ENCODE results near the gene GLI2. TPM values are rescaled to one million over a fixed set of nuclear protein-coding genes. Genes with fewer than 3 reads are reported as not detected.

The GLI2 gene
- total RNA-seq, 1 donor from 2014 or later: 42.9 TPM

GRCh38 chr2:120760446-120761135 lies 24.9 kb downstream of the GLI2 start:
- DNase-seq (ENCODE audit: low read depth): no peak
- TF ChIP-seq CTCF (IDR thresholded peaks at IDR 0.05; ENCODE audit: insufficient read depth, low read depth, low read length) (no peak), EZH2 (IDR thresholded peaks at IDR 0.05; ENCODE audit: insufficient read depth, low read length) (no peak)
- Mint-ChIP-seq H3K36me3 (ENCODE audit: low read depth, unreplicated experiment) (peaks cover 3% of the 10 kb centered on the region), H3K27ac (ENCODE audit: unreplicated experiment) (peak overlapping the region; percentile 36), H3K9me3 (ENCODE audit: unreplicated experiment) (no peaks in the 10 kb centered on the region), H3K27me3 (ENCODE audit: low read depth, unreplicated experiment) (no peaks in the 10 kb centered on the region), H3K4me3 (ENCODE audit: unreplicated experiment) (no peak overlapping the region), H3K4me1 (ENCODE audit: low read depth, unreplicated experiment) (peaks cover 61% of the 10 kb centered on the region)
- Histone ChIP-seq H3K4me3 (ENCODE audit: insufficient read depth, low read depth, low read length) (no peak overlapping the region), H3K9me3 (ENCODE audit: insufficient read depth, low read depth, low read length) (no peaks in the 10 kb centered on the region), H3K9ac (ENCODE audit: low read length) (no peak overlapping the region), H3K27me3 (ENCODE audit: insufficient read depth, low read length) (no peaks in the 10 kb centered on the region), H3K79me2 (ENCODE audit: insufficient read depth, low read length) (peaks cover 100% of the 10 kb centered on the region), H3K4me1 (ENCODE audit: insufficient read depth, low read length) (peaks cover 38% of the 10 kb centered on the region), H2AFZ (ENCODE audit: low read depth, low read length) (no peak overlapping the region), H3K4me2 (ENCODE audit: low read length) (no peak overlapping the region), H4K20me1 (ENCODE audit: insufficient read depth, low read length) (peaks cover 35% of the 10 kb centered on the region), H3K36me3 (ENCODE audit: insufficient read depth, low read length) (no peaks in the 10 kb centered on the region), H3K27ac (ENCODE audit: low read depth, low read length) (no peak overlapping the region)
- FAIRE-seq: no peak

GRCh38 chr2:120761164-120761861 lies 25.6 kb downstream of the GLI2 start:
- no peak for TF ChIP-seq EZH2 (IDR thresholded peaks at IDR 0.05; ENCODE audit: insufficient read depth, low read length)
- no peak for TF ChIP-seq CTCF (IDR thresholded peaks at IDR 0.05; ENCODE audit: insufficient read depth, low read depth, low read length)
- Histone ChIP-seq H3K4me3 (ENCODE audit: insufficient read depth, low read depth, low read length) (no peak overlapping the region), H3K9ac (ENCODE audit: low read length) (no peak overlapping the region), H3K79me2 (ENCODE audit: insufficient read depth, low read length) (peaks cover 96% of the 10 kb centered on the region), H3K27ac (ENCODE audit: low read depth, low read length) (no peak overlapping the region), H3K36me3 (ENCODE audit: insufficient read depth, low read length) (no peaks in the 10 kb centered on the region), H3K4me2 (ENCODE audit: low read length) (no peak overlapping the region), H3K4me1 (ENCODE audit: insufficient read depth, low read length) (peaks cover 45% of the 10 kb centered on the region), H3K27me3 (ENCODE audit: insufficient read depth, low read length) (no peaks in the 10 kb centered on the region), H2AFZ (ENCODE audit: low read depth, low read length) (no peak overlapping the region), H4K20me1 (ENCODE audit: insufficient read depth, low read length) (peaks cover 35% of the 10 kb centered on the region), H3K9me3 (ENCODE audit: insufficient read depth, low read depth, low read length) (no peaks in the 10 kb centered on the region)
- no peaks in the 10 kb centered on the region for H3K9me3 Mint-ChIP-seq (ENCODE audit: unreplicated experiment)
- DNase-seq (ENCODE audit: low read depth) (no peak), FAIRE-seq (no peak)
- peaks cover 66% of the 10 kb centered on the region for H3K4me1 Mint-ChIP-seq (ENCODE audit: low read depth, unreplicated experiment)
- H3K27ac Mint-ChIP-seq (ENCODE audit: unreplicated experiment): peak overlapping the region; percentile 34
- no peak overlapping the region for H3K4me3 Mint-ChIP-seq (ENCODE audit: unreplicated experiment)
- peaks cover 3% of the 10 kb centered on the region for H3K36me3 Mint-ChIP-seq (ENCODE audit: low read depth, unreplicated experiment)
- H3K27me3 Mint-ChIP-seq (ENCODE audit: low read depth, unreplicated experiment): no peaks in the 10 kb centered on the region

GRCh38 chr2:120761911-120762310 lies 26.2 kb downstream of the GLI2 start:
- DNase-seq (ENCODE audit: low read depth): no peak
- Mint-ChIP-seq H3K4me1 (ENCODE audit: low read depth, unreplicated experiment) (peaks cover 72% of the 10 kb centered on the region), H3K27ac (ENCODE audit: unreplicated experiment) (peak overlapping the region; percentile 34), H3K27me3 (ENCODE audit: low read depth, unreplicated experiment) (no peaks in the 10 kb centered on the region), H3K36me3 (ENCODE audit: low read depth, unreplicated experiment) (peaks cover 3% of the 10 kb centered on the region), H3K4me3 (ENCODE audit: unreplicated experiment) (no peak overlapping the region), H3K9me3 (ENCODE audit: unreplicated experiment) (no peaks in the 10 kb centered on the region)
- Histone ChIP-seq H3K9ac (ENCODE audit: low read length) (no peak overlapping the region), H3K4me3 (ENCODE audit: insufficient read depth, low read depth, low read length) (no peak overlapping the region), H3K4me1 (ENCODE audit: insufficient read depth, low read length) (peaks cover 51% of the 10 kb centered on the region), H3K4me2 (ENCODE audit: low read length) (no peak overlapping the region), H3K27ac (ENCODE audit: low read depth, low read length) (no peak overlapping the region), H3K79me2 (ENCODE audit: insufficient read depth, low read length) (peaks cover 96% of the 10 kb centered on the region), H4K20me1 (ENCODE audit: insufficient read depth, low read length) (peaks cover 35% of the 10 kb centered on the region), H3K27me3 (ENCODE audit: insufficient read depth, low read length) (no peaks in the 10 kb centered on the region), H3K36me3 (ENCODE audit: insufficient read depth, low read length) (no peaks in the 10 kb centered on the region), H3K9me3 (ENCODE audit: insufficient read depth, low read depth, low read length) (no peaks in the 10 kb centered on the region), H2AFZ (ENCODE audit: low read depth, low read length) (no peak overlapping the region)
- TF ChIP-seq EZH2 (IDR thresholded peaks at IDR 0.05; ENCODE audit: insufficient read depth, low read length) (no peak), CTCF (IDR thresholded peaks at IDR 0.05; ENCODE audit: insufficient read depth, low read depth, low read length) (no peak)
- no peak for FAIRE-seq

All from astrocyte (in vitro differentiated cells and primary cell).